Stimulated activated CD8-positive, alpha-beta memory T cell treated with anti-CD3 and anti-CD28 coated beads, Interleukin-15, amount 100 ng/mL, for 48 hours (primary cell): ENCODE measurements around the gene GALNT18.

Source experiments
- DNase-seq, 2 donors: peaks; one replicate each; pipeline ENCODE4 v3.0.0-alpha.2; 2020; ENCODE audit warnings: low read depth in 2 of 2

GALNT18 gene

DNA sequence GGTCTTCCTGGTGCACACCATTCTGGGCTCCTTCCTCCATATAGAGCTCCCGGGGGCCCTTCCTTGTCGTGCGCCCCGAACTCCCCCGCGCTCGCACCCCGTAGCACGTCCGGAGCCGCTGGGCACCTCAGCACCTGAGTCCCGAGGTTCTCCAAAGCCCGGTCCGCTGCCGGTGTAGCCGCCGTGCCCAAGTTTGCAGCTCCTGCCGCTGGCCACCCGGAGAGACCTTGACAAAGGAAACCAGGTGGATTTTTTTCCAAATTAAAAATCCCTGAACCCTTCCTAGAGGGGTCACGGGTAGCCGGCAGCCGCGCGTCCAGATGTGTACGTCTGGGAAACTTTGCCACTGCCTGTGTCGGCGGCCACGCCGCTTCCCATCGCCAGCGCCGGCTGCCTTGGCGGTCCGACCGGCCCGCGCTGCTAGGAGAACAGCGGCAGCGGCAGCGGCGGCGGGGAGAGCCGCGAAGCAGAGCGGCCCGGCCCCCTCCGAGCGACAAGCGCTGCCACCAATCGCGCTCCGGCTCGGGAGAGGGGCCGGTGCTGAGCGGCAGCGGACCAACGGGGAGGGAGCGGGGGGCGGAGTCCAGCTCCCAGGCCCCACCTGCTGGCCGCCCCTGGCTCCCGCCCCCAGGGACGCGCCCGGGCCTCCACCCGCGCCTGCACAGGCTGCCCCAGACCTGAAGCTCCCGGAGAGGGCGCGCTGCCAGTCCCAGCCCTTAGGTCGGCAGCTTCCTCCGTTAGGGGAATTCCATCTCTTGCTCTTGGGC lies at the start of gene GALNT18:
GALNT18 (minus strand) TSS at position 433 of the 767 bp plus-strand sequence.
- DNase-seq, result peak; percentile 78 to 79

DNA sequence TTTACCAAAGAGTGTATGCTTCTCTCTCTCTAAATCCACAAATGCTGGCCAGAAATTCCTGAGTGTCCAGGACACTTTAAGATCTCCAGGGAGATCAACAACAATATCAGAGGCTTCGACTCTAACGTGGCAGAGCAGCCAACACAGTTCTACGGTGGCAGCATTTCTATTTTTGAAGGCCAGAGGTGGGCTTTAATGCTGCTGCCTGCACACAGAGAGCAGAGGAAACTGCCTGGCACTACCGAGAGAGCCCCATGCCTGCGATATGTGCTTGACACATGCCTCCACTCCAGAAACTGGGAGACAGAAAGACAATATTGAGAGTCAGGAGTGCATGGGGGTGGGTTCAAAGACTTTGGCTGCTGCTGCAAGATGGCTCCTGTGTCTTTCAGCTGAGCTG lies 48.8 kb upstream of the GALNT18 start:
- no peak for DNase-seq

DNA sequence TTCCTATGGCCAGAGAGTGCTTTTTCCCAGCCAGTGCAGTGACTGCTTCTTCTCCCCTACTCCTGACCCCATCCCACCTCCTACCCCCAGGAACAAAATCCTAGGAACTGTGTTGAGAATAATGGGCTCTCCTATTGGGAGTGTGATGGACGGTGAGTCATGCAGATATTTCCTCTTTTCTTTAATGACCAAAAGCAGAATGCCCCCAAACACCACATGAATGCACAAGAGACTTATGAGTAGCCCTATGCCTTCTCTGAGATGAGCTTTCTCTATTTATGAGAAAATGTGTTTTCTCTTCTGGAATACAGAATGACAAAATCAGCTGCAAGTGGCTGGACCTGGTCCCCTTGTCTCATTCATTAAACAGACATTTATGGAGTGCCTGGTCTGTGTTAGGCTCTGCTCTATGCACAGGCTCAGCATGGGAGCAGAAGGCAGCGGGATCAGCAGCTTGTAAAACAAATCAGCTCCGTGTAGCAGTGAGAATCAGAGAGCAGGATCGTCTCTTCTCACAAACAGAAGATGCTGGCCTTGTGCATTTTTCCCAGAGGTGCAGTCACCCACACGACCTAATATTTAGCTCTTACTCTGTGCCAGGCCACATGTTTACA lies 47.5 kb upstream of the GALNT18 start:
- DNase-seq, result no peak

DNA sequence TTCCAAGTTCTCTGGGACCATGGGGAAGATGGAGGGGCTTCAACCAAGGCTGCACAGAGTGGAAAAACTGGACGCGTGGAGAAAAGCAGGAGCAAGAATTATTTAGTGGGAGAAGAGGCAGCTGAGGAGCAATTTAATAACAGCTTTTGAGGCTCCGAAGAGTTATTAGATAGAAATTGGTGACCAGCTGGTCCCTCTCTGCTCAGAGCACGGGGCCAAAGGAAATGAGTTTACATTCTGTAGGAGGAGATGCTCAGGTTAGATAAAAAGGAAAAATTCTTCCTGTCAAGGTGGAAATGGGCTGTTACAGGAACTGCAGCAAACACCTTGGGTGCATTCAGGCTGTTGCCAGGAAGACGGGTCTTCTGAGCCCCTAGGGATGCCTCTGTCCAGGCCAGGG lies 47.0 kb upstream of the GALNT18 start:
- DNase-seq, result no peak

DNA sequence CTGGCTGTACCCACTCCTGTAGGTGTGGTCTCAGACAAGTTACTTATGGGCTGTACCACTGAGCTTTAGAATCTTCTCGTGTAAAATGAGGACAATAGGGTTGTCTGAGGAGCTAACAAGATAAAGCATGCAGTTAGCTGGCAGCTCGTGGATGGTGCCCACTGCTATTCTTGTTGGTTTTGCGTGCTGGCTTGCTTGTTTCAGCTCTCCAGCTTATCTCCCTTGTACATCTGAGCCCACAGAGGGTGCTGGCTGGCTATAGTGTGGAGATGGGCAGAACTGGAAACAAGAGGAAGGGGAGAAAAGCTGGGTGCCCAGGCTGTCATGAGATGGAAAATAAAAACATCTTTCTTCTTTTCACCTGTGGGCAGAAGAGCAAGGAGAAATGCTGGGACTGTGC lies 46.5 kb upstream of the GALNT18 start:
- DNase-seq, result no peak

DNA sequence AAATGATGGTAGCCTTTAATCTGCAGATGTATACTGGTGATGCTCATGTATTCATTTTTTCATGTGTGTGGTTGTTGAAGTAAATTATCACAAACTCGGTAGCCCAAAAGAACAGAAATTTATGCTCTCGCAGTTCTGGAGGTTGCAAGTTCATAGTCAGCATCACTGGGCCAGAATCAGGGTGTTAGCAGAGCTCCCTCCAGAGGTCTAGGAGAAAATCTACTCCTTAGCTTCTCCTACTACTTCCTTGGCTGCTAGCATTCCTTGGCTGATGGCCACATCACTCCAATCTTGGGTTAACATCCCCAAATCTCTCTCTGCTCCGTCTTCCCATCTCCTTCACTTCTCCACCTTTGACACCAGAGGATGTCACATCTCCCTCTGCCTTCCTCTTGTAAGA lies 45.3 kb upstream of the GALNT18 start:
- no peak for DNase-seq

DNA sequence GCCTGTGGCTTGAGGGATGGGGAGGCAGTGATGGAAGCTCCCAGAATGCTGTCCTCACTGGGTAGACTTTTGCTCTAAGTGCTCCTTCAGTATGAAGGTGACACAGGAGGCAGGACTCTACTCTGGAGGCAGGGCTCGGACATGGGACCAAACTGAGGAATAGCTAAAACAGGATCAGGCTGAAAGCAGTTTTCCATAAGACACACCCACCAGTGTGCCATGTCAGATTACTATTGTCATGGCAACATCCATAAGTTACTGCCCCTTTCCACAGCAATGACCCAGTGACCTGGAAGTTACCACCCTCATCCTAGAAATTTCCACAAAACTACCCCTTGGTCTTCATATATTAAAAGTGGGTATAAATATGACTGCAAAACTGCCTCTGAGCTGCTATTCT lies 43.6 kb upstream of the GALNT18 start:
- DNase-seq, result no peak

DNA sequence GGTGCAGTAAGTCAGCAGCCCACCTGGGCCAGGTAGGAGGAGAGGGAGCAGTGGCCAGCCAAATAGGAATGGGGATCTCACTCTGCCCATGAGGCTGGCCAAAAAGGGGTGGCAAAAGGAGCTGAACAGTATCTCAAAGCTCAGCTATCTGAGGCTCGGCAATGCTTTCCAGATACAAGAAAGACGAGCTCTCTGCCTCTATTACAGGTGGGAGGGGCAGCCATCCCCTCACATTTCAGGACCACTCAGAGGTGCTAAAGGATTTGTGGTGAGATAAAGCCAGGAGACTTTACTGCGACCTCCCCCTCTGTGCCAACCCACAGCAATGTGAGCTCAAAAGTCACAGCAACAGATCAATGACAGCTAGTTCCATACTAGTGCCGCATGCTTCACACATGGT lies 42.1 kb upstream of the GALNT18 start:
- DNase-seq, result no peak

DNA sequence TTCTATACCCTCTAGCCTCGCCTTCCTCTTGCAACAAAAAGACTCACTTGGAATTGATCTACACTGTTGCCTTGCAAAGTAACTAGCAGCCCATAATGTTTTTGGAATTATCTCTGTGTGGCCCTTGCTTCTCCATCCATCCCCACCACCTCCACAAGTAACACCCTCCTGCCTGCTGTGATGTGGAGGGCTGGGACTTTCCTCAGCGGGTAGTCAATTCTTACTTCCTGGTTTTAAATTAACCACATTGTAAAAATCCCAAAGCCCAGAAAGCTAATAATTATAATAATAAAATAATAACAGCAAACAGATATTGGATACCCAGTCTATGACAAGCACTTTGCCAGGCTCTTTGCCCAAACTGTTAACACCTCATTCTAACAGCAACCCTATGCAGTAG lies 40.8 kb upstream of the GALNT18 start:
- DNase-seq, result no peak

DNA sequence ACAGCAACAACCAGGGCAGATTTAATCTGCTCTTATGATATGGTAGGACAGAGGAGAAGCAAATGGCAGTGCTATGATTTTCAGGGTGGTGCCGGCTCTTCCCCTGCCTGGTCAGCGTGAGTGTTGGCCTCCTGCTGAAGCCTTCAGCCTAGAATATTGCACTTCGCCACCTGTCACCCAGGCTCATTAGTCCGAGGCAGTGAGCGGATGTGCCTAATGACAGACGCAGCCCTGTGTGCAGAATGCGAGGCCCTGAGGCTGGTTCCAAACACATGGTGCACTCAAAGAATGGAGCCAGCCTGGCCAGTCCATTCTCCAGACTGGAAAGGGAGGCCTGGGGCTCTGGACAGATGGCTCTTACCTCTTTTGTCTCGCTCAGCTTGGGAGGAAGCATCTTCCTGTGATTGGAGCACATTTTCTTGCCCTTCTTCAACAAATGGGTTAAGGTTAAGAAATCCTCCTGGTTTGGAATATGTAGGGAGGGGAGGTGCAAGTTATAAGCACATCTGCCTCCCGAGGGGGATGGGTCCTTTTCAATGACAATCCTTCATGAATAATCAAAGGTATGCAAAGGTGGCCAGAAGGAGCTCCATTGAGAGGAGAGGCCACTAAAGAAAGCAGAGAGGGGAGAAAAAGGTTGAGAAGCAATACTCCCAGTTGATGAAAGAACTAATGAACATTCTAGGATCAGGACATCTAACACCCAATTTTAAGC lies 39.7 kb upstream of the GALNT18 start:
- no peak for DNase-seq

DNA sequence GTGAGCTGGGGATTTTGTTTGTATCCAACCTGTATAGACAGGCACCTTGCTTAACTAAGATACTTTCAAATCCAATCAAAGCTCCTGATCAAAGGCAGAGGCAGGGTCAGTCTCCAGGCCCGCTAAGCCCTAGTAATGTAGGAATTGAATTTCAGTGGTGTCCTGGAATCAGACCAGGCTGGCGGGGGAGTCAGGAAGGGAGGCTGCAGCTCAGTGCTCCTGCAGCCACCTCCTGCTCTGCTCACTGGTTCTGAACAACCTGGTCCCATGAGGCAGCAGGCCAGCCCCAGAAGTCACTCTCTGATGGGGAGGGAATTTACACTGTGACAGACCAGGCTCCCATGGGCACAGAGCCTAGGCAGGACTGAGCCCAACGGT lies 38.5 kb upstream of the GALNT18 start:
- DNase-seq, result no peak

DNA sequence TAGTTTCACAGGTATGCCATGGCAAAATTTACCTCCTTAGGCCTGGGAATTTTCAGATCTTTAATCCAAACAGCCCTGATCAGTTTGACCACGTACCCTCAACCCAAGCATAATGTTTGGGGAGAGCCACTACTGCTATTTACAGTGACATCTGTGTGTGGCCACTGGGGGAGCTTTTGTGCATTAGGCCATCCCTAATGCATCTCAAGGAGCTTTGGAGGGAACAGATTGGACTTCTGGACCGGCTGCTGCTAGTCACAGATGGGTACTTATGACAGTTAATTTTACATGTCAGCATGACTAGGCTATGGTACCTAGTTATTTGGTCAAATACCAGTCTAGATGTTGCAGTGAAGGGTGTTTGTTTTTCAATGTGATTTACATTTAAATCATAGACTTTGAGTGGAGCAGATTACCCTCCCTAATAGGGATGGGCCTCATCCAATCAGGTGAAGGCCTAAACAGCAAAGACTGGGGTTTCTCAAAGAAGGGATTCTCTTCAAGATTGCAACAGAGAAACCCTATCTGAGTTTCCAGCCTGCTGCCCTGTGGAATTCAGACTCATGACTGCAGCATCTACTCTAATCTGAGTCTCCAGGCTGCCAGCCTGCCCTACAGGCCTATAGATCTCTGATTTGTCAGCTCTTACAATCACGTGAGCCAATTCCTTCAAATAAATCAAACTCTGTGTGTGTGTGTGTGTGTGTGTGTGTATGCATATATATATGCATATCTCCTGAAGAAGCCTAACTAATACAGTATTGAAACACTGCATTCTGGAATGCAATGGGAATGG lies 38.0 kb upstream of the GALNT18 start:
- DNase-seq, result no peak

DNA sequence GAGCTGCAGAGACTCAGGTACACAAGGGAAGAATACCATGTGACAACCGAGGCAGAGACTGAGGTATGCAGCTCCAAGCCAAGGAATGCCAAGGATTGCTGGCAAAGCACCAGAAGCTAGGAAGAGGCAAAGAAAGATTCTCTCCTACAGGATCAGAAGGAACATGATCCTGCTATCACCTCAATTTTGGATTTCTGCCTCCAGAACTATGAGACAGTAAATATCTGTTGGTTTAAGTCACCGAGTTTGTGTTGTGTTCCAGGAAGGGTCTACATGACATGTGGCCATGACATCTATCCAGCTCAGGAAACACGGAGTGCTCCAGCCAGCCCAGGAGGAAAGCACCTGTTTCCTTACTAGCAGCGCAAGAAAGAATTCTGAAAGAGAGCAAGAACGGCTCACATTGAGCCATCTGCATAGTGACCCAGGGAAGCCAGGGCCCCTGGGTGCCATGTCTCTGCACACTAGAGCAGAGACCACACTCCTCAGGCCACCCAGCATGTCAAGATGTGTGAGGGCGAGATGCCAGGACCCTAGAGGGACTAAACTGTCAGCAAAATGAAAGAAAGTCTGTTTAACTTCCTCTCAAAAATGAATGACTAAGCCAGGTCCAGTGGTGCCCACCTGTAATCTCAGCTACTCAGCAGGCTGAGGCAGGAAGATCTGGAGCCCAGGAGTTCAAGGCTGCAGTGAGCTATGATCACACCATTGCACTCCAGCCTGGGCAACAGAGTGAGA lies 35.6 kb upstream of the GALNT18 start:
- no peak for DNase-seq

DNA sequence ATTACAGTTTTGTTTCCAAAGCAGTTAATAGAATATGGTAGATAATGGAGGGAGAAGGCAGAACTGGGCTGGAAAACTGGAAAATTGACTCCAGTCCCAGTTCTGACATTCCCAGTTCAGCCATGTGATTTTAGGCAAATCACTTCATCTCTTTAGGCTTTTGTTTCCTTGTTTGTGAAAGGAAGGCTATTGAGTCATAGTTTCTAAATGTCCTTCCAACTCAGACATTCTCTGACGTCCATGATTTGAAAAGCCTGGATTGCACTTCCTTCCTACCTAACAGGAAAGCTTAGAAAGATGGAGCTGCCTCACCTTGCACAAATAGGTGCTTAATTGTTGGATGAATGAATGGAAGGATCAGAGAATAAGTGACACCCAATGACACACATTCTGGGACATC lies 19.8 kb upstream of the GALNT18 start:
- DNase-seq, result no peak

DNA sequence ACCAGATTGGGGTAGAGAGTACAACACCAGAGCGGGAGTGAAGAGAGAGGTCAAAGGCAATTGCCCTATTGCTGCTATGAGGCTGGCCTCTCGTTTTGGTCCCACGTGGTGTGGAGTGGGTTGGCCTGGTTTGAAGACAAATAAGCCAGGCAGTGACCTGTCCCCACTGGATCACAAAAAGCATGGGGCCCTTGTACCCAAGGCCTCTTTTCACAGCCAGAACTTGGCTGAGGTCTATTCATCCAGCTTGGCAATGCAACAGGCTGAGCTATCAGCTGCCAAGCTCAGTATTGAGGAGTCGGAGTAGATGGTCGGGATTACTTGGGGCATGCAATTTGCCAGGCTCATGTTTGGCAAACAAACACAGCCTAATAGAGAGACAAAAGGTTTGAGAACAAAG lies 19.2 kb upstream of the GALNT18 start:
- no peak for DNase-seq

DNA sequence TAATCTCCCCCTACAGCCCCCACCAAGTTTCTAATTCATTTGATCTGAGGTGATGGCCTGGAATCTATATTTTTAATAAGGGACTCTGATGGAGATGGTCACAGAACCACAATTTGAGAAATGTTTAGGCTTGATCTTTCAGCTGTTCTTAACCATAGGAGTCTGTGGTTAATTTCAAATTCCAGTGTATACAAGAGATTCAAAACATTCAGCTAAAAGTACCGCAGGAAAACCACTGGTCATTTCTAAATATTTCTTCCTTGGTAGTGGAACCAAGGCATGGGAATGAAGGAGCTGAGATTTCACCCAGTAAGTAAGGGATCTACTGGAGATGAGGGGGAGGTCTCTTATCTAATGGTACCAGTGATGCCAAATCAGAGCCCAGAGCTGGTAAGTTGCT lies 18.3 kb upstream of the GALNT18 start:
- no peak for DNase-seq

DNA sequence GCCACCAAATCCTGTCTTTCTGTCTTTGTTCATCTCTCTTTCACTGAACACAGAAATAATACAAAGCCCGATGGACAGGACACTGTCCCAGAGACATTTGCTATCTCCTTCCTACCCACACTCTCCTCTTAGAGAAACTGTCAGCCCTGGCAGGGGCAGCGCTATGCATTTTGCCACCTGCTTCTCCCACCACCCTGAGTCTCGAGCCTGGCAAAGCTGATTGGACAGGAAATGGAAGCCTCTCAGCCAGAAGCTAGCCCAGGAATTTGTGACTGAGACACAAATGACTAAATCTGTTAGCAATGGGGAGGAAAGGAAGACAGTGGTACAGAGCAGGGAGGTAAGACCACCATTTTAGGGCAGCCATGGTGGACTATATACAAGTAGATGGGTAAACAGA lies 14.9 kb upstream of the GALNT18 start:
- no peak for DNase-seq

DNA sequence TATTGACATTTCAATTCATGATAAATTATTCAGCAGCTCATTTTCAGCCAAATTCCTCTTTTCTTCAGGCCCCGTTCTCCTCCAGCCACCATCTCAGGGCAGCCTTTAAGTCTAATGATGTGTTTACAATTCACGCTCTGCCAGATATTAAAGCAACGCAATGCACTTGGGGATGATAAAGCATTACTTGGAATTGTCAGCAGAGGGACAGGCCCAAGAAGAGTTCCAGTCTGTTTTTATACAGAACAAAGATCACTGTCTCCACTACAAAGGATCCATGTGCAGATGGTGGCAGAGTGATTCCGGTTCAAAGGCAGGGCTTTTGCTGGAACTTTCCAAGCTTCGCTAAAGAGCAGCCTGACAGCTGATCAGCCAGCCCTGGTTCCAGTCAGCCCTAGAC lies 13.6 kb upstream of the GALNT18 start:
- DNase-seq, result no peak

DNA sequence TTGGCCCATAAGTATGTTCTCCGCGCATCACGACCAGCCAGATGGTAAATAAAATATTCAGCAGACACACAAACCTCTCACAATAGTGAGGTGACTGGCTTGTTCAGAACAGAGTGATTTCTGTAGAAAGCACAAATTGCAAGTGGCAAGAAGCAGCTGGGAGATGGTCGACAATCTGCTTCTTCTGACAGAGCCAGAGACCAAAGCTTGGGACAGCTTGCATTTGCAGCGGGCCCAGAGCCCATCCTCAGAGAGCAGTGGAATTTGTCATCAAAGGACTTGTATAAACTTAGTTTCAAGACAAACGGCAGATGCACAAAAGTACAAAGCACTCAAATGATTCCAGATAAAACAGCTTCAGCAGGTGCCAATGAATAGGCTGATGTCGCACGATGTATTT lies 7.6 kb upstream of the GALNT18 start:
- DNase-seq, result no peak

DNA sequence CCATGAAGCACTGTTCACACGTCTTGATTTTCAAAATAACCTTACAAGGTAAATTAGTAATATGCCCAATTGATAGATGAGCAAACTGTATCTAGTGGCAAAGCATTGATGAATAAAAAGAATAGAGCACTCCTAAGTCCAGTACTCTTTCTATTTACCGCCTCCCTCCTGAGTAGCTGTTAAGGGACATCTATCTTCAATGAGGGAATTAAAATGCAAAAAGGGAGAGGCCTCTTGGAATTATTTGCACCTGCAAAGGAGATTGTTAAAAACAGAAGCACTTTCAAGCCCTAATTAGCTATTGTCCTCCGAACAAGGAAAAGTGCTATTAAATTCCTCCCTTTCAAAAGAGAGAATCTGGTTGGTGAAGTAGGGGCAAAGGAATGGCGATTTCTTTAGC lies 6.8 kb upstream of the GALNT18 start:
- DNase-seq, result no peak

DNA sequence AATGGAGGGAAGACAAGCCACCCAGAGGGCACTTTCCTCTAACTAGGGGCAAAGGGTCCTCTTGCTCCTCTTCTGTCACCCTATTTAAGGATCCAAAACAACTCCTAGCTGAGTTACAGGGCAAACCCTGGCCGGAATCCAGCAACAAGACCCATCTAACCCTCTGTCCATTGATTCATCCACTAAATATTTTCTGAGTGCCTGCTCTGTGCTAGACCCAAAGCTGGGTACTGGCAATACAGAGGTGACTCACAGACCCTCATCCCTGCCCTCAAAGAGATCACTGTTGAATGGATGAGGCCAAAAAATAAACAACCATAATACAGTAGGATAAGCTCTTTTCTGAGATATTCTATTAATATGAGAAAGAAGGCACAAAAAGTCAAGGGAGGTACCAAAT lies 4.3 kb upstream of the GALNT18 start:
- DNase-seq, result no peak

DNA sequence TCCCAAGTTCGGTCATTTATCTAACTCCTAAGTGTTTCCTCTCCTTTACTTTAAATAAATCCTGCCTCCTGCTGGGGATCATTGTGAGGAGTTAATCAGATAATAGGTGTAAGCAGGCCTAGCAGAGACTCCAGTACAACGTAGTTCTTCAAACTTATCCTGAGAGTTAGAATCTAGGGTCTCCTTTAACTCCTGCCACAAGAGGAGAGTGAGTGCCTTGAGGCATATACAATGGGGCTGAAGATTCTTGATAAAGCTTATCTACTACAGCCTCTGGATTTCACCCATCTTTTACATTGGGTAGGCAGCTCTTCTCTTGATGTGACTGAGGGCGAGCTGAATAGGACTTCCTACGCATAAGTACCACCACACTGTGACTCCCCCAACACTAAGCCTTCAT lies 3.1 kb upstream of the GALNT18 start:
- DNase-seq, result no peak
